Kidney (tissue), 14 donors: ENCODE data around the gene ESYT1. TPM values are rescaled to one million over a fixed set of nuclear protein-coding genes. Genes with fewer than 3 reads are reported as not detected.

Experiments
- DNase-seq, 5 donors: peaks; one replicate each; pipeline ENCODE4 v3.0.0-alpha.2; 2013 to 2020
- FAIRE-seq: peaks from 2 replicates; lab custom pipeline; 2012; peaks lifted over from hg19 to GRCh38; lab: Jason Lieb, UNC
- H3K27ac ChIP-seq, 2 donors: one replicate each; pipeline ENCODE4 v1.7.0; 2013; ENCODE audit warnings: low read depth in 2 of 2, low read length in 2 of 2, inconsistent platforms in 1 of 2
- H3K27me3 ChIP-seq: one replicate; pipeline ENCODE4 v1.7.1; 2013; ENCODE audit warnings: low read length, inconsistent platforms; ENCODE audit not compliant: control insufficient read depth, insufficient read depth
- H3K36me3 ChIP-seq, 3 donors: one replicate each; pipeline versions ENCODE4 v1.7.0 to v1.7.1; 2013; ENCODE audit warnings: low read length in 3 of 3, control low read depth in 1 of 3, inconsistent platforms in 1 of 3; ENCODE audit not compliant: insufficient read depth in 3 of 3, control insufficient read depth in 2 of 3
- H3K4me1 ChIP-seq, 3 donors: one replicate each; pipeline versions ENCODE4 v1.7.0 to v1.7.1; 2013; ENCODE audit warnings: low read length in 3 of 3, inconsistent platforms in 1 of 3, low read depth in 1 of 3; ENCODE audit not compliant: control insufficient read depth in 2 of 3, insufficient read depth in 2 of 3
- H3K4me3 ChIP-seq, 3 donors: one replicate each; pipeline versions ENCODE4 v1.7.0 to v1.8.1; 2013; ENCODE audit warnings: low read length in 3 of 3, control low read depth in 1 of 3, inconsistent platforms in 1 of 3
- H3K9ac ChIP-seq, 3 donors: one replicate each; pipeline versions ENCODE4 v1.7.0 to v1.7.1; 2013; ENCODE audit warnings: low read length in 3 of 3, control low read depth in 1 of 3, inconsistent platforms in 1 of 3
- H3K9me3 ChIP-seq, 3 donors: one replicate each; pipeline versions ENCODE4 v1.7.0 to v1.7.1; 2013; ENCODE audit warnings: low read length in 3 of 3, control low read depth in 1 of 3, inconsistent platforms in 1 of 3; ENCODE audit not compliant: control insufficient read depth in 2 of 3, insufficient read depth in 1 of 3
- intact Hi-C: fragments of 100-400 bp; cut with DNase I; formaldehyde crosslinking; loops from one replicate; pipeline ENCODE4 v1.11.1; 2022
- polyA plus RNA-seq: library from polyadenylated mRNA; stranded (reverse); fragments of 350-450 nt; fragmentation: Illumina TruSeq; extraction: RNeasy Lipid Tissue Mini Kit (QIAGEN cat#74804); gene quantifications from one replicate; pipeline ENCODE4 v1.2.3, GENCODE V29; 2014; ENCODE audit warnings: low read depth, low replicate concordance; ENCODE audit not compliant: insufficient read depth
- total RNA-seq: library from RNA; stranded (reverse); fragmentation: NEBNext Ultra II Directional; extraction: Animal tissue kit (Norgen Biotek cat#: 25700); gene quantifications from one replicate; pipeline ENCODE4 v1.2.1, GENCODE V29; 2021
- TF ChIP-seq, protein P1 (sequence below): IDR thresholded peaks from 3 replicates; pipeline ENCODE4 v1.5.1; 2012; ENCODE audit warnings: mild to moderate bottlenecking, moderate library complexity, borderline replicate concordance; ENCODE audit not compliant: insufficient read depth; ENCODE audit errors: extremely low read depth
- donor health status: control.
- donor health status: control.
- donor health status: control.
- donor health status: control.
- donor health status: control.
- donor health status: DM: yes; HTN: yes; CAD: no.
- donor health status: Normal renal cell carcinoma (clear cell type).

ESYT1 gene
- total and polyA plus RNA-seq, 2 donors from 2014 or later: 40.4 to 104 TPM

- Histone ChIP-seq H3K27me3 (no peaks in the 10 kb centered on the region), H3K4me3 (no peak overlapping the region), H3K36me3 (peaks cover 15 to 53% (median 43%) of the 10 kb centered on the region in 3 donors), H3K9ac (no peak overlapping the region), H3K9me3 (no peaks in the 10 kb centered on the region), H3K4me1 (no peaks in the 10 kb centered on the region), H3K27ac (no peak overlapping the region)
- no peak for DNase-seq
- FAIRE-seq: no peak
- TF ChIP-seq, protein P1, sequence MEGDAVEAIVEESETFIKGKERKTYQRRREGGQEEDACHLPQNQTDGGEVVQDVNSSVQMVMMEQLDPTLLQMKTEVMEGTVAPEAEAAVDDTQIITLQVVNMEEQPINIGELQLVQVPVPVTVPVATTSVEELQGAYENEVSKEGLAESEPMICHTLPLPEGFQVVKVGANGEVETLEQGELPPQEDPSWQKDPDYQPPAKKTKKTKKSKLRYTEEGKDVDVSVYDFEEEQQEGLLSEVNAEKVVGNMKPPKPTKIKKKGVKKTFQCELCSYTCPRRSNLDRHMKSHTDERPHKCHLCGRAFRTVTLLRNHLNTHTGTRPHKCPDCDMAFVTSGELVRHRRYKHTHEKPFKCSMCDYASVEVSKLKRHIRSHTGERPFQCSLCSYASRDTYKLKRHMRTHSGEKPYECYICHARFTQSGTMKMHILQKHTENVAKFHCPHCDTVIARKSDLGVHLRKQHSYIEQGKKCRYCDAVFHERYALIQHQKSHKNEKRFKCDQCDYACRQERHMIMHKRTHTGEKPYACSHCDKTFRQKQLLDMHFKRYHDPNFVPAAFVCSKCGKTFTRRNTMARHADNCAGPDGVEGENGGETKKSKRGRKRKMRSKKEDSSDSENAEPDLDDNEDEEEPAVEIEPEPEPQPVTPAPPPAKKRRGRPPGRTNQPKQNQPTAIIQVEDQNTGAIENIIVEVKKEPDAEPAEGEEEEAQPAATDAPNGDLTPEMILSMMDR: no peak
- intact Hi-C loops: no loop called here
Observed at GRCh38 chr12:56178347-56178746, 50.3 kb downstream of the ESYT1 start.

DNA sequence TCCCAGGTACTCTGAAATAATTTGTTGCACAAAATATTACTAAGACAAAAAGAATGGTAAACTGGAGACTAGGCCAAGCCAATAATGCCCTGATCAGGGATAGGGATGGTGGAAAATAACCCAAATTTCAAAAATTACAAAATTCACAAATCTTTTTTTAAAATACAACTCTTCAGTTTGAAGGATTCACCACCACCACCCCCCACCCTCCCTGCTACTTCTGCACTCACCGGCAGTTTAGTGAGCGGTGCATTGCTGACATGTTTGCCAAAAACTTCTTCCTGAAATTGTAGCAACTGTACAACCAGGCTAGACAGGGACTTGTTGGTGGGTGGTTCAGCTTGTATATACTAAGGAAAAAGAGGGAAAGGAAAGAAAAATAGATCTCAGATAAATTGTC is 58.9 kb downstream of the ESYT1 start:
- intact Hi-C loops: loop anchor here (10.0 kb wide), 1 partner anchor 62 kb away; the partner anchor contains the start of gene ESYT1
- H3K4me3 ChIP-seq: no peak overlapping the region
- TF ChIP-seq, protein P1: no peak
- FAIRE-seq (no peak), DNase-seq (no peak)
- H3K9ac ChIP-seq: no peak overlapping the region
- peaks cover 0 to 19% (median 10%) of the 10 kb centered on the region in 3 donors for H3K4me1 ChIP-seq
- H3K27ac ChIP-seq: no peak overlapping the region
- H3K27me3 ChIP-seq: no peaks in the 10 kb centered on the region
- no peaks in the 10 kb centered on the region for H3K9me3 ChIP-seq
- H3K36me3 ChIP-seq: peaks cover 5 to 24% (median 19%) of the 10 kb centered on the region in 3 donors

- Histone ChIP-seq H3K9me3 (no peaks in the 10 kb centered on the region), H3K27me3 (no peaks in the 10 kb centered on the region), H3K27ac (peak overlapping the region; percentile 25 to 88), H3K36me3 (peaks cover 5 to 23% (median 19%) of the 10 kb centered on the region in 3 donors), H3K9ac (peak overlapping the region; percentile 46 to 82 (median 72)), H3K4me3 (peak overlapping the region; percentile 61 to 95 (median 78)), H3K4me1 (peaks cover 0 to 19% (median 10%) of the 10 kb centered on the region in 3 donors)
- FAIRE-seq (no peak), DNase-seq (peak in 1 of 5 donors; percentile 39)
- intact Hi-C loops: loop anchor here (10.0 kb wide), 1 partner anchor 63 kb away; the partner anchor contains the start of gene ESYT1
- TF ChIP-seq, protein P1: no peak
Observed at GRCh38 chr12:56188131-56188777, 60.2 kb downstream of the ESYT1 start.
